GM12801 (cell line): ENCODE data around the gene CD47.

Experiments
- CTCF ChIP-seq: IDR thresholded peaks from one replicate; pipeline ENCODE4 v1.5.1; 2011; ENCODE audit warnings: control low read depth; ENCODE audit not compliant: insufficient read length; ENCODE audit errors: extremely low read depth

The CD47 gene

GRCh38 chr3:108100906-108101660, 10.3 kb upstream of the CD47 start:
- TF ChIP-seq CTCF: no peak

DNA sequence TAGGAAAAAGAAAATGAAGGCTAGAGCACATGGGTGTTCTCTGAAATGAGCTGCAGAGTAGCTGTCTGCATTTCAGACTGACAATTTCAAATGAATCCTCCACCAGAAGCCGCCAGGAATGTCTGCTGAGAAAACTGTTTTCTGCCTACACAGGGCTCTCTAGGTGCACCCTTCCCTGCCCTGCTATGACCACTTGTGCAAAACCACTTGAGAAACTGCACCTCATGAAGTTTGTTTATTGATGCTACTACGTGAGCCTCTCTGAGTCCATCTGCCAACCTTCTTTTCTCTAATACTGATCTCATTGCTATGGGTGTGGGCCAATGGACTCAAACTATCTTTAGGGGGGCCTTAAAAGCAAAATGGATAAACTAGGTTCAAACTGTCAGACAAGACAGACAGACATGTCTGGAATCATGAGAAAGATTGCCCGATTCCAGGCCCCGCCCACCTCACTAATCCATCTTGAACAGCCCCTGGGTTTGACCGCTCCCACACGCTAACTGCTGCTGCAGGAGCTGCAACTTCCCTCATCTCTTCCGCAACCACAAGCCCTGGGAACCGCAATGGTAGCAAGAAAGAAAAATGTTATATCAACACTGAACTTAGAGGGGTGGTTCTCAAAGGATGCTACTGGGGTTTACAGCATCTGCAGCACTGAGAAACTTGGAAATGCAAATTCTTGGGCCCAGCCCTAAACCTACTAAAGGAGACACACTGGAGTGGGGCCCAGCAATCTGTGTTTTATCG, 9.0 kb upstream of the CD47 start:
- TF ChIP-seq CTCF: no peak

- TF ChIP-seq CTCF: no peak
Observed at GRCh38 chr3:108099244-108099643, 8.4 kb upstream of the CD47 start.

DNA sequence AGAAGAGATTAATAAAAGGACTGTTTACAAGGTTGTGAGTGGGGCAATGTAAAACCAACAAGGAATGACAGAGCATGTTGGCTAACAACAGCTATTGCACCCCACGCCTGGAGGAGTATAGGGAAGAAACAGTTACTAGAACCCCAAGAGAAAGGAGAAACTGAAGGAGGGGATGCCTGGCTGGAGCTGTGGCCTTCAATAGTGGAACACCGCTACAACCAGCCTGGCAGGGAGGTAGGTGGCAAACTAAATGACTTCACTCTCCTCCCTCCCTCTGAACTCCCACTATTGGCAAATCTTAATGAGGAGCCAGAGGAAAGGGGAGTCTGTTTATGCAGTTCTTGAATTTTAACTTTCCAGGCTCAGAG, 7.2 kb upstream of the CD47 start:
- no peak for TF ChIP-seq CTCF

- no peak for TF ChIP-seq CTCF
Observed at GRCh38 chr3:108097322-108098002, 6.6 kb upstream of the CD47 start.

- no peak for TF ChIP-seq CTCF
Observed at GRCh38 chr3:108096532-108097321, 5.9 kb upstream of the CD47 start.

DNA sequence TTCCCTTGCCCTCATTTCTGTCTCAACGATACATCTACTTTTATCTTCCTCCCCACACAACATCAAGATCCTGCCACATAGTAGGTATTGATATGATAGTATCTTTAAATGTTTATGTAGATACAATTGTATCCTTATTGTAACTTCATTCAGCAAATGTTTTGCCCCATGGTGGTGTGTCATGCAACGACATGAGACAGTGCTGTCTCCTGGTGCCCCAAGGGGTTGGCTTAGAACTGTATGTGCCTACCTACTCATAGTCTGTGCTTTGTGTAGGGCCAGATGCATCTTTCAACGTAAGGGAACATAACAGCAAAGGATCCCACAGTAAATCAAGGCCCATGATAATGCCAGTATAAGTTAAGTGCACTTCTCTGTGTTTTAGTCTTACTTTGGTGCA, 2.8 kb upstream of the CD47 start:
- no peak for TF ChIP-seq CTCF
